ENCODE results near the gene OBI1. TPM values are rescaled to one million over a fixed set of nuclear protein-coding genes. Genes with fewer than 3 reads are reported as not detected.

The OBI1 gene
- 15.9 to 16.8 TPM (median 16.5 TPM) in 3 replicates for total RNA-seq

GRCh38 chr13:78658630-78659449 lies at the start of gene OBI1:
OBI1 (minus strand) TSS chr13:78659155; CDS start chr13:78659120, 35 bp downstream.
- Mint-ChIP-seq H3K9me3 (no peaks in the 10 kb centered on the region), H3K4me3 (peak within 1 kb of the TSS; percentile 98), H3K27ac (peak within 1 kb of the TSS; percentile 98), H3K36me3 (no peaks in the 10 kb centered on the region), H3K27me3 (ENCODE audit: low read depth) (no peaks in the 10 kb centered on the region), H3K4me1 (peaks cover 12% of the 10 kb centered on the region)
- DNase-seq (ENCODE audit: low spot score in 2 of 2, unreplicated experiment in 2 of 2), result peak; percentile 79 to 91
- no peak for TF ChIP-seq CTCF (IDR thresholded peaks at IDR 0.05; ENCODE audit: unreplicated experiment)

GRCh38 chr13:78701383-78701782 lies 42.4 kb upstream of the OBI1 start:
- Mint-ChIP-seq H3K4me1 (peaks cover 18% of the 10 kb centered on the region), H3K36me3 (no peaks in the 10 kb centered on the region), H3K9me3 (peaks cover 6% of the 10 kb centered on the region), H3K27ac (no peak overlapping the region), H3K4me3 (no peak overlapping the region), H3K27me3 (ENCODE audit: low read depth) (peaks cover 3% of the 10 kb centered on the region)
- DNase-seq (ENCODE audit: low spot score in 2 of 2, unreplicated experiment in 2 of 2), result no peak
- no peak for TF ChIP-seq CTCF (IDR thresholded peaks at IDR 0.05; ENCODE audit: unreplicated experiment)

- no peaks in the 10 kb centered on the region for H3K36me3 Mint-ChIP-seq
- H3K4me3 Mint-ChIP-seq, result no peak overlapping the region
- peaks cover 6% of the 10 kb centered on the region for H3K9me3 Mint-ChIP-seq
- no peak for DNase-seq (ENCODE audit: low spot score in 2 of 2, unreplicated experiment in 2 of 2)
- peaks cover 18% of the 10 kb centered on the region for H3K4me1 Mint-ChIP-seq
- H3K27me3 Mint-ChIP-seq (ENCODE audit: low read depth), result peaks cover 12% of the 10 kb centered on the region
- no peak overlapping the region for H3K27ac Mint-ChIP-seq
- no peak for TF ChIP-seq CTCF (IDR thresholded peaks at IDR 0.05; ENCODE audit: unreplicated experiment)
These were observed 41.4 kb upstream of the OBI1 start for GRCh38 chr13:78700121-78700910.

GRCh38 chr13:78689011-78689410 lies 30.1 kb upstream of the OBI1 start:
- Mint-ChIP-seq H3K27me3 (ENCODE audit: low read depth) (peaks cover 23% of the 10 kb centered on the region), H3K36me3 (no peaks in the 10 kb centered on the region), H3K27ac (no peak overlapping the region), H3K4me3 (no peak overlapping the region), H3K9me3 (peaks cover 3% of the 10 kb centered on the region), H3K4me1 (no peaks in the 10 kb centered on the region)
- no peak for DNase-seq (ENCODE audit: low spot score in 2 of 2, unreplicated experiment in 2 of 2)
- TF ChIP-seq CTCF (IDR thresholded peaks at IDR 0.05; ENCODE audit: unreplicated experiment), result no peak

- Mint-ChIP-seq H3K4me3 (no peak overlapping the region), H3K9me3 (peaks cover 7% of the 10 kb centered on the region), H3K4me1 (no peaks in the 10 kb centered on the region), H3K27ac (no peak overlapping the region), H3K27me3 (ENCODE audit: low read depth) (peaks cover 16% of the 10 kb centered on the region), H3K36me3 (no peaks in the 10 kb centered on the region)
- no peak for DNase-seq (ENCODE audit: low spot score in 2 of 2, unreplicated experiment in 2 of 2)
- TF ChIP-seq CTCF (IDR thresholded peaks at IDR 0.05; ENCODE audit: unreplicated experiment), result no peak
These were observed 27.5 kb upstream of the OBI1 start for GRCh38 chr13:78686461-78686860.
